IPS-18c (cell line): ENCODE data around the gene CKAP4.

Experiments
- H3K4me3 ChIP-seq: 2 replicates; pipeline ENCODE4 v1.7.0; 2013; ENCODE audit warnings: low read depth, mild to moderate bottlenecking, low read length, moderate library complexity; ENCODE audit not compliant: insufficient read depth
- H3K9me3 ChIP-seq: one replicate; pipeline ENCODE4 v1.6.1; 2013; ENCODE audit warnings: mild to moderate bottlenecking, low read length, moderate library complexity; ENCODE audit not compliant: control insufficient read depth, insufficient read depth

Gene CKAP4

DNA sequence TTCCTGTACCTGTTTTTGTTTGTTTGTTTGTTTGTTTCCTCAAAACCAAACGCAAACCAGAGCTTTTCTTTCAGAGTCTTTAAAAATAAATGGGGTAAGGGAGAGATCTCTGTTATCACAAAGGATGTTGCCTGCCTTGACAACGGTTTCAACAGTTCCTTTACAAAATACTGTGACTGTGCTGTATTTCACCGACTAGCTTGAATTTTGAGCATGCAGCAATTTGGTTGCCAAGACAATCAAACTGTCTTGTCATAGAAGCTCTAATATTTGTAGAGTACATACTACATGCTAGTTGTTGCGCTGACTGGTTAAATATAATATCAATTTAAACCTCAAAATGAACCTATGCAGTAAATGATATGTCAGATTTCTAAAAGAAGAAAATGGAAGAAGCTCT, 32.3 kb upstream of the CKAP4 start:
- no peaks in the 10 kb centered on the region for H3K9me3 ChIP-seq
- no peak overlapping the region for H3K4me3 ChIP-seq

DNA sequence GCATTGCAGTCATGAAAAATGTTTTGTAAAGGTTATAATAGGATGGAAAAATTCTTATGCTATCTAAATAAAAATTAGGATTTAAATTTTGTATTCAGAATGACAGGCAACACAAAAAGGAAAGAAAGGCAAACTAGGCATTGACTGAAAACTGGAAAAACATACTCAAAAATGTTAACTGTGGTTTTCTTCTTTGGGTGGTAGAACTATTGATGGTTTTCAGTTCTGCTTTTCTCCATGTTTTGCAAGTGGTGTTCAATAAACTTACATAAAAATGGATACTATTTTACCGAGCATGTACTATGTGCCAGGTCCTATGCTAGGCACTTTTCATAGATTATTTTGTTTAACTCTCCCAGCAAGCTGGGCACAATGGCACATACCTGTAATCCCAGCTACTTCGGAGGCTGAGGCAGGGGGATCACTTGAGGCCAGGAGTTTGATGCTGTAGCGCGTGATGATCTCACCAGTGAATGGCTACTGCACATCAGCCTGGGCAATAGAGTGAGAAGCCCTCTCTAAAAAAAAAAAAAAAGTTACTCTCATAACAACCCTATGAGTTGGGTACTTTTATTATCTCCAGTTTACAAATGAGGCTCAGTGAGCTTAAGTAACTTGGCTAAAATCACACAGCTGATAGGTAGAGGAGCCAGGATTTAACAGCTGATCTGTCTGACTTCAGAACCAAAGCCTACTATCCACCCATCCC, 28.4 kb upstream of the CKAP4 start:
- H3K9me3 ChIP-seq = no peaks in the 10 kb centered on the region
- no peak overlapping the region for H3K4me3 ChIP-seq

DNA sequence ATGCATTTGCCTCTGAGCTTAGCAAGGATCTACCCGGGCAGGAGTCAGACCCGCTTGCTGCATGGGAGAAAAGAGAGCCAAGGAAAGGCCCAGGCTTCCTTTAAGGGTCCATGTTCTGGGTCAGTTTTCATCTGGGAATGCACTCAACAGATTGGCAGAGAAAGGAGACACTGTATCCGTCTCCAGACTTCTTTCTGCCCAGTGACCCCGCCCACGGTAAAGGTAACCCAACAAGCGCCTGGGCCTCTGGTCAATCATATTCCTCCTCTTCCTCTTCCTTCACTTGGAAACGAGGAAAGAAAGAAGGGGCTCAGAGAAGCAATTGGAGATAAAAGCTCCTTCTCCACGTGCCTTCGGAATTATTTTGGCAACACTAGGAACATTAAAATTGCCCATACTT, 27.6 kb upstream of the CKAP4 start:
- Histone ChIP-seq H3K9me3 (no peaks in the 10 kb centered on the region), H3K4me3 (no peak overlapping the region)

DNA sequence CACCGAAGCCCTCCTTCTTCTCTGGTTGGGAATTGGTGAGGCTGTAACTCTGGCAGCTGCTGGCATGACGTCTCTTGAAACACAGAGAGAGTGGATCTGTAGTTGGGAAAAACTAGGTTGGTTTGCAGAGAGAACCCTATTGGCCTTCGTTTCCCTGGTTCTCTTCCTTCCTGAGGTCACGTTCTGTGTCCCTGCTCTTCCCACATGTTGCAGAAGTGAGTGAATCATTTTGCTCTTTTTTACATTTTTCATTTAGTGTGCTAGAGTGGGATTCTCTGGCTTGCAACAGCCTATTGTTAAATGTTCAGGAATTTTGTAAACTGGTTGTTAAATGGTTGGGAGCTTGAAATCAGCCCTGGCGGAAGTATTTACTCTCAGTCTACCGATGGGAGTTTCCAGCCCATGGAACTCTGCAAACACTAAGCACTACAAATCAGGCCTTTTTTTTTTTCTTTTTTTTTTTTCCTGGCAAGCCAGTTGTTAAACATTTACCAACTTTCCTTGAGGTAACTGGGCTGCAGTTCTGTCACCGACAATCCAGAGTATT, 26.8 kb upstream of the CKAP4 start:
- no peak overlapping the region for H3K4me3 ChIP-seq
- no peaks in the 10 kb centered on the region for H3K9me3 ChIP-seq

DNA sequence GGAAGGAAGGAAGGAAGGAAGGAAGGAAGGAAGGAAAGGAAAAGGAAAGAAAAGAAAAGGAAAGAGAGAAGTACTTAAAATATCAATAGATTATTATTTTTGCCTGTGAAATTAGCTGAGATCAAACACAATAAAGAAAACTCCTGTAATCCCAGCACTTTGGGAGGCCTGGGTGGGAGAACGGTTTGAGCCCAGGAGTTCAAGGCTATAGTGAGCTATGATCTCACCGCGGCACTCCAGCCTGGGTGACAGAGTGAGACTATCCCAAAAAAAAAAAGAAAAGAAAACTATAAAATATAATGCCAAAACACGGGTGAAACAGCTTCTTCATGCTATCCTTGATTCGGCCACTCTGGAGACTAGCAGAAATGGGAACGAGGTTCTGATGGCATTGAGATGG, 26.2 kb upstream of the CKAP4 start:
- no peaks in the 10 kb centered on the region for H3K9me3 ChIP-seq
- H3K4me3 ChIP-seq = no peak overlapping the region

DNA sequence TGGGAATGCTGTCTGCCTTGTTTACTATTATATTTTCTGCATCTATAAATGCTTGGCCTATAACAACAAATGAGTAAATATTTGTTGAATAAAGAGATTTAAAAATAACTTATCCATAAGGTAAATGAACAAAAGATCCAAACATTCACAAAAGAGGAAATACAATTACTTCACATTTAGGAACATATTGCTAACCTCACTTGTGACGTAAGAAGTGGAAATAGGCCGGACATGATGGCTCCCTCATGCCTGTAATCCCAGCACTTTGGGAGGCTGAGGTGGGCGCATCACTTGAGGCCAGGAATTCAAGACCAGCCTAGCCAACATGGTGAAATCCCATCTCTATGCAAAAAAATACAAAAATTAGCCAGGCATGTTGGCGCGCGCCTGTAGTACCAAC, 25.7 kb upstream of the CKAP4 start:
- no peak overlapping the region for H3K4me3 ChIP-seq
- no peaks in the 10 kb centered on the region for H3K9me3 ChIP-seq

DNA sequence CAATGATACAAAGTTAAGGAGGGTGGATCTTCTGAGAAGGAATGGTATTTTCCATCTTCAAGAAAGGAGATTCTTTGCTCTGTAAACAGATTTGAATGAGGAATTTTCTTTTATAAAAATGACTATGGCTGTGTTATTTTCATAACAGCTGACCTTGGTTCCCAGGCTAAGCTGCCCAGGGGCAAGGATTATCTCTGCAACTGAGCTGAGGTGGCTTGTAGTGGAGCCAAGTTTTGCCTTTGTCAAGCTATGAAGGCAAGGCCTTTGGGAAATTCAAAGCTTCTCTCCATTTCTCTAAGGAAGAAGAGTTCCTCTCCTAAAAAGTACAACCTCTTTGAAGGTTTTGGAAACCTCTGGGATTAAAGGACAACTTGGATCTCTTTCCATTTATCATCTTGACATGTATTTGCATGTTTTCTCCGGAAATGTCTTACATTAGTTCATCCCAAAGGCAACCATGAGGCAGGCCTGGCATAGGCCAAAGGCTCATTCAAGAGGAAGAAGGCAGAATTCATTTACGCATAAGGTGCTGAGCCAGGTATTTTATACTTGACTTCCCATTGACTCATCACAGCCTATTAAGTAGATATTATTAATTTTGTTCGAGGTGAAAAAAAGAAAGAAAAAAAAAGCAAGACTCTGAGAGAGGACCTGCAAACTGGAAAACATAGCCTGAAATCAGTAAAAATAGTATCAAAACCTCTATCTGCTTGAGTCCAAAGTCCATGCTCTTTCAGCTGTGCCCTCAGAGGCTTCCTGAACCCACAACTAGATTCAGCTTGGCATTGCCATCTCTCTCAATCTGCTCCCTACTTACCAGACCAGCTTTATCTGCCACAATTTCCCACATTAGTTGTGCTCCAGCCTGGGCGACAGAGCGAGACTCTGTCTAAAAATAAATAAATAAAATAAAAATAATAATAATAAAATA, 24.0 kb upstream of the CKAP4 start:
- H3K9me3 ChIP-seq = no peaks in the 10 kb centered on the region
- H3K4me3 ChIP-seq = no peak overlapping the region

DNA sequence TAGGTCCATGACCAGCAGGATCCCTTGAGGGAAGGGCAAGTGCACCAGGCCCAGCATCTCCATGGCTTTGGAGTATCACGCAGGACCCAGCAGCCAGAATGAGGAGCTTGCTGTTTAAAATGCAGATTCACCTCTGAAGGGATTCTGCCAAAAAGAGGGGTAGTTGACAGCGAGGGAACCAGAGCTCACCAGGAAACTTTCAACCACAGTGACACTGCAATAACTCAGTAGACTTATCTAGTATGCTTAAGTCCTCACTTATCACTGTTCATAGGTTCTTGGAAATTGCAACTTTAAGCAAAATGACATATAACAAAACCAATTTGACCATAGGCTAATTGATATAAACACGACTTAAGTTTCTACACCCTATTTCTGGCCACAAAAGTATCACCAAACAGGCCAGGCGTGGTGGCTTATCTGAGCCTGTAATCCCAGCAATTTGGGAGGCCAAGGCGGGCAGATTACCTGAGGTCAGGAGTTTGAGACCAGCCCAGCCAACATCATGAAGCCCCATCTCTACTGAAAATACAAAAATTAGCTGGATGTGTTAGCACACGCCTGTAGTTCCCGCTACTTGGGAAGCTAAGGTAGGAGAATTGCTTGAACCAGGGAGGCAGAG, 21.4 kb upstream of the CKAP4 start:
- Histone ChIP-seq H3K4me3 (no peak overlapping the region), H3K9me3 (no peaks in the 10 kb centered on the region)

DNA sequence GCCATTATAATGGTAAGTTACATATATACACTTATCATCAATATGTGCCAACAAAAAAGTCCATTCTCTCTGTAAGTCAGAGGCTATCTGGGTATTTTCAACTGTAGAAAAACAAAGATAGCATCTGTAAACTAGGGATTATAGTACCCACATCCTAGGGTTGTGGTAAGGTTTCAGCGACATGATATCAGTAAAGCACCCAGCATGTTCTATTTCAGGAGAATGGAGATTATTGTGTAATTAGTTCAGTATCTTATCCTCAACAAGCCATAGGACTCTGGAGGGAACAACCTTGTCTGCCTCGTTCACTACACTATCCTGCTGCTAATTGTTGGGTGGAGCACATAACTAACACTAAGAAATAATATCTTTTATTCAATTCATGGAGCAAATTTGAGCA, 19.7 kb upstream of the CKAP4 start:
- H3K4me3 ChIP-seq = no peak overlapping the region
- no peaks in the 10 kb centered on the region for H3K9me3 ChIP-seq

DNA sequence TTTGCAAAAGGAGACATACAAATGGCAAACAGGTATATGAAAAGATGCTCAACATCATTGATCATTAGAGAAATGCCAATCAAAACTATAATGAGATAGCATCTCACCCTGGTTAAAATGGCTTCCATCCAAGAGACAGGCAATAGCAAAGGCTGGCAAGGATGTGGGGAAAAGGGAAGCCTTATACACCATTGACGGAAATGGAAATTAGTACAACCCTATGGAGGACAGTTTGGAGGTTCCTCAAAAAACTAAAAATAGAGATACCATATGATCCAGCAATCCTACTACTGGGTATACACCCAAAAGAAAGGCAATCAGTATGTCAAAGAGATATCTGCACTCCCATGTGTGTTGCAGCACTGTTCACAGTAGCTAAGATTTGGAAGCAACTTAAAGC, 17.3 kb upstream of the CKAP4 start:
- Histone ChIP-seq H3K4me3 (no peak overlapping the region), H3K9me3 (no peaks in the 10 kb centered on the region)

DNA sequence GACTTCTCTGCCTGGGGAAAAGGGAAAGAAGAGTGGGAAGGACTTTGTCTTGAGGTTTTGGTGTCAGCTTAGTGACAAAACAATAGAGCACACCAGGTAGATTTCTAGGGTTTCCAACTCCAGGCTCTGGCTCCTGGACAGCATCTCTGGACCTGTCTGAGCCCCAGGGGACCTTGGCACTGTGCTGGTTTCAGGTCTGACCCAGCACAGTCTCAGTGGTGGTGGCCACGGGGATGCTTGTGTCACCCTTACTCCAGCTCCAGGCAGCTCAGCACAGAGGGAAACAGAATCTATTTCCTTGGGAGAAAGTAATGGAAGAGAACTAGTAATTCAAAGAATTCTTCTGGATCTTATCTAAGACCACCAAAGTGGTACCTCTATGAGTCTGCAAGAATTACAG, 11.1 kb upstream of the CKAP4 start:
- Histone ChIP-seq H3K9me3 (no peaks in the 10 kb centered on the region), H3K4me3 (no peak overlapping the region)

DNA sequence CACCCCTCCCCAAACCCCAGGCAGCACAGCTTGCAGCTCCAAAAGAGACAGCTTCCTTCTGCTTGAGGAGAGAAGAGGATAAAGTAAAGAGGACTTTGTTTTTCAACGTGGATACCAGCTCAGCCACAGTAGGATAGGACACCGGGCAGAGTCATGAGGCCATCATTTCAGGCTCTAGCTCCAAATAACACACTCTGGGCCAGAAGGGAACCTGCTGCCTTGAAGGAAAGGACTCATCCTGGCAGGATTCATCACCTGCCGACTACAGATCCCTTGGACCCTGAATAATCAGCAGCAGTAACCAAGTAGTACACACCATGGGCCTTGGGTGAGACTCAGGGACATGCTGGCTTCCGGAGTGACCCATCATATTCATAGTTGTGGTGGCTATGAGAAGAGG, 10.4 kb upstream of the CKAP4 start:
- H3K9me3 ChIP-seq = no peaks in the 10 kb centered on the region
- H3K4me3 ChIP-seq = no peak overlapping the region

DNA sequence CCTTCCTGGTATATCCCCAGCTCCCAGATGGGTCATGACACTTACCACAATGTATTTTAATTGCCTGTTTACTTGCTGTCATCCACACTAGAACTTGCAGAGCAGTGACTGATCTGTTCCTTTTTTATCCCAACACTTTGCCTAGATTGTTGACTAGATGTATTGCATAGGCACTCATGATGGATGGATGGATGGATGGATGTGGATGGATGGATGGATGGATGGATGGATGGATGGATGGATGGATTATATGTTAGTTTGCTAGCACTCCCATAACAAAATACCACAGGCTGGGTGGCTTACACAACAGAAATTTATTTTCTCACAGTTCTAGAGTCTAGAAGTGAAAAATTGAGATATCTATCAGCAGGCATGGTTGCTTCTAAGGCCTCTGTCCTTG, 8.7 kb upstream of the CKAP4 start:
- Histone ChIP-seq H3K4me3 (no peak overlapping the region), H3K9me3 (no peaks in the 10 kb centered on the region)

DNA sequence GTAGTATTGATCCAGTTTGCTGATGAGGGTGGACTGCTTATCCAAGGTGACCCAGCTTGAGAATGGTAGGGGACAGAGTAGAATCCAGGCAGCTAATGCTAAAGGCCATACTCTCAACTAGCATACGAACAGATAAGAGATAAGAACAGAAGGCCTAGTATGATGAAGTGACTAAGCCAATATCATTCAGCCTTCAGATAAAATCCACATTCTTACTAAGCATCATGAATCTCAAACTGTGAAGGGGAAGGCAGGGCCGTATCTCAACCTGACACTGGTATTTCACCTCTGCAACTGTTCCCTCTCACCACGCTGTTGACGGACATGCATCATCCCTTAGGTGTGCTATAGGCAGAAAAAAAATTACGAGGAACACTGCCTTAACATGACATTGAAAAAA, 8.1 kb upstream of the CKAP4 start:
- no peaks in the 10 kb centered on the region for H3K9me3 ChIP-seq
- H3K4me3 ChIP-seq = no peak overlapping the region

DNA sequence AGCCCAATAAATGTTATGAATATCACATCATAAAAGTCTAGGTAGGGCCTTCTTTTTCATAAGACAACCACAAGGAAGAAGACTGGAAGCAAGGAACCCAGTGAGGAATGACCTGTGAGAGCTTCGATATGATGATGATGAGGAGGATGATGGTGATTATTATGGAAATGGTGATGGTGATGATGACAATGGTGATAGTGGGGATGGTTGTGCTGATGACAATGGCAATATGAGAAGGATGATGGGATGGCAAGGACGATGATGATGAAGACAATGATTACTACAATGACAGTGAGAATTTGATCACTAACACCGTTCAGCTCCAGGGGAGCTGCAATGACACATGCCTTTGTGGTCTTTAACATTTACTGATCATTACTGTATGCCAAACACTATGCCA, 7.7 kb upstream of the CKAP4 start:
- Histone ChIP-seq H3K4me3 (no peak overlapping the region), H3K9me3 (no peaks in the 10 kb centered on the region)

DNA sequence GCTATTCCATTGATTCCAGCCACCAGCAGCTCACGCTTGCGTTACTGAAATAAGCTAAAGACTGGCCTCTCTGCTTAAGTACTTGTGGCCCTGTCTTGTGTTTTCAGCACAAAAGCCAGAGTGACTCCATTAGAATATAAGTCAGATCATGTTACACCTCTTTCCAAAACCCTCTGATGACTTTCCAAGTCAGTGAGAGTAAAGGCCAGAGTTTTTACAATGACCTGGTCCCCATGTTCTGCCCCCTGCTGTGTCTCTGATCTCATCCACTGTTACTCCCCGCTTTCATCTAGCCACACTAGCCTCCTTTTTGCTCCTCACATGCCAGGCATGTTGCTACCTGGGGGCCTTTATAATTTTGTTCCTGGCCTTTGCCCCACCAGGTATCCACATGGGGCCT, 6.9 kb upstream of the CKAP4 start:
- Histone ChIP-seq H3K4me3 (no peak overlapping the region), H3K9me3 (no peaks in the 10 kb centered on the region)

DNA sequence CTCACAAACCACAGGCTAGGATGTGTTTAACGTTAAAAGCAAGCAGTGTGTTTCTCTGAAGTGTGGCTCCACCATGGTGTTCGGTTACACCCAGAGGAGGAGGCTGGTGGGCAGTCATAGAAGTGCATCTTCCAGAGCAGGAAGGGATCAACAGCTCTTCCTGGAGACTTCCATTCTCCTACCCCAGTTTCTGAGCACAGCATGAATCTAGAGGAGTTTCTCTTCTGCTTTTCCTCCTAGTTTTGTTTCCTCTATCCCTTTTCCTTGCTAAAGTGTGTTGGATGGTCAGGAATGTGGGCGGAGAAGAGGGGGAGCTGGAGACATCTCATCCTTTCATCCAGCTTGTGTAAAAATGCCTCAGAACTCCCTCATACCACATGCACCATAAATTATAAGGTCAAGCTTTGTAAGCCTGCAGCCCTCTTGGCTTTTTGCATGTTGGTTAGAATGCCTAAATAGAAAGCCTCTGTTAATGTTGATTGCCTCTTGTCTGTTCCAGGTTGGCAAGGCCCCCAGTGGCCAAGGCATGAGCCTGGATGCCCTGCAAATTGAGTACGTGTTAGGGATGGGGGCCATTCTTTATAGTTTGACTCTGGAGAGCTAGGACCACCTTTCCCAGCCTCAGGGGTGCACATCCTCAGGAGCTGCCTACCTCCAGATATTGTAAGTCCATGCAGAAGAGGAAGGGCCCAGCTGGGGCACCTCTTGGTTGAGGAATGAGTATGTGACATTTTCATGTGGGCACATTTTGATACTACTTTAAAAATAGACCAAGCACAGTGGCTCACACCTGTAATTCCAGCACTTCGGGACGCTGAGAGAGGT, 4.0 kb upstream of the CKAP4 start:
- no peak overlapping the region for H3K4me3 ChIP-seq

More for the DNA sequence above, 4.0 kb upstream of the CKAP4 start:
- H3K9me3 ChIP-seq = no peaks in the 10 kb centered on the region
